GM12872 (cell line): Measurements from ENCODE around the gene HRH3.

Experiments
- CTCF ChIP-seq: IDR thresholded peaks from 3 replicates; pipeline ENCODE4 v1.5.1; 2011; ENCODE audit warnings: low read depth, mild to moderate bottlenecking, low read length, moderate library complexity; ENCODE audit not compliant: insufficient read depth

HRH3 gene

GRCh38 chr20:62243906-62244515, 23.9 kb upstream of the HRH3 start:
- TF ChIP-seq CTCF, result no peak

GRCh38 chr20:62243106-62243505, 23.0 kb upstream of the HRH3 start:
- TF ChIP-seq CTCF, result no peak

- no peak for TF ChIP-seq CTCF
Measured at GRCh38 chr20:62242176-62242575, 22.1 kb upstream of the HRH3 start.

GRCh38 chr20:62241506-62241905, 21.4 kb upstream of the HRH3 start:
- no peak for TF ChIP-seq CTCF

GRCh38 chr20:62240020-62240685, 20.1 kb upstream of the HRH3 start:
- no peak for TF ChIP-seq CTCF

- no peak for TF ChIP-seq CTCF
Measured at GRCh38 chr20:62239278-62239879, 19.3 kb upstream of the HRH3 start.

GRCh38 chr20:62238569-62239277, 18.6 kb upstream of the HRH3 start:
- TF ChIP-seq CTCF, result no peak
